IPS-18a (cell line): ENCODE data around the gene ERICH2.
"Not testable (repeated sequence)": the region's sequence is repeated elsewhere in the genome, so short reads cannot be mapped to it uniquely, and the experiment has no call there.

Source experiments
- H3K27ac ChIP-seq: one replicate; pipeline ENCODE4 v1.5.1; 2013; ENCODE audit warnings: low read length
- H3K27me3 ChIP-seq: one replicate; pipeline ENCODE4 v1.6.1; 2013; ENCODE audit warnings: mild to moderate bottlenecking, low read length; ENCODE audit not compliant: control insufficient read depth, insufficient read depth
- H3K36me3 ChIP-seq: one replicate; pipeline ENCODE4 v1.6.1; 2013; ENCODE audit warnings: low read depth, low read length; ENCODE audit not compliant: control insufficient read depth
- H3K4me1 ChIP-seq: one replicate; pipeline ENCODE4 v1.6.1; 2013; ENCODE audit warnings: low read depth, low read length; ENCODE audit not compliant: control insufficient read depth
- H3K4me3 ChIP-seq: one replicate; pipeline ENCODE4 v1.5.1; 2013; ENCODE audit warnings: low read length
- H3K9ac ChIP-seq: one replicate; pipeline ENCODE4 v1.6.1; 2013; ENCODE audit warnings: mild to moderate bottlenecking, low read length, moderate library complexity
- H3K9me3 ChIP-seq: one replicate; pipeline ENCODE4 v1.6.1; 2013; ENCODE audit warnings: low read depth, low read length; ENCODE audit not compliant: control insufficient read depth

The ERICH2 gene

DNA sequence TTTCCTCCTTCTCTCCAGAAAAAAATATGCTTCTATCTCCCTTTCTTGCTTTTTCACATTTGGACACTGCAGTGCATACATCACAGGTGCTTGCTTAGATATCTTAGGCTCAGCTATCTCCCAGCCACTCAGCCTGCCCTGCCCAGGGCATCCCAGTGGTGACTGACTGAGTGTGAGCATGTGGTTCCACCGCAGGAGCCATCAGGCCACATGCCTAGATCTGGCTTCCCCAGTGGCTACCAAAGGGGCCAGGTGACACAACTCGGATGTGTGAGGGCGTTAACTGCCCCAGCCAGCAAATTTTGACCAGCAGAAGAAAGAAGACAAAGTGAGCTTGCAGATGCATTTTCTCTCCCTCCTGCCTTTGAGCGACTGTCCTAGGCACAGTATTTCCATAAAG, 29.5 kb upstream of the ERICH2 start:
- Histone ChIP-seq H3K4me3 (no peak overlapping the region), H3K36me3 (no peaks in the 10 kb centered on the region), H3K4me1 (peaks cover 7% of the 10 kb centered on the region), H3K27ac (no peak overlapping the region), H3K9ac (no peak overlapping the region), H3K9me3 (no peaks in the 10 kb centered on the region), H3K27me3 (no peaks in the 10 kb centered on the region)

GRCh38 chr2:170742000-170742399, 28.2 kb upstream of the ERICH2 start:
- Histone ChIP-seq H3K4me1 (peaks cover 7% of the 10 kb centered on the region), H3K9ac (no peak overlapping the region), H3K36me3 (no peaks in the 10 kb centered on the region), H3K27ac (no peak overlapping the region), H3K9me3 (no peaks in the 10 kb centered on the region), H3K4me3 (no peak overlapping the region), H3K27me3 (no peaks in the 10 kb centered on the region)

DNA sequence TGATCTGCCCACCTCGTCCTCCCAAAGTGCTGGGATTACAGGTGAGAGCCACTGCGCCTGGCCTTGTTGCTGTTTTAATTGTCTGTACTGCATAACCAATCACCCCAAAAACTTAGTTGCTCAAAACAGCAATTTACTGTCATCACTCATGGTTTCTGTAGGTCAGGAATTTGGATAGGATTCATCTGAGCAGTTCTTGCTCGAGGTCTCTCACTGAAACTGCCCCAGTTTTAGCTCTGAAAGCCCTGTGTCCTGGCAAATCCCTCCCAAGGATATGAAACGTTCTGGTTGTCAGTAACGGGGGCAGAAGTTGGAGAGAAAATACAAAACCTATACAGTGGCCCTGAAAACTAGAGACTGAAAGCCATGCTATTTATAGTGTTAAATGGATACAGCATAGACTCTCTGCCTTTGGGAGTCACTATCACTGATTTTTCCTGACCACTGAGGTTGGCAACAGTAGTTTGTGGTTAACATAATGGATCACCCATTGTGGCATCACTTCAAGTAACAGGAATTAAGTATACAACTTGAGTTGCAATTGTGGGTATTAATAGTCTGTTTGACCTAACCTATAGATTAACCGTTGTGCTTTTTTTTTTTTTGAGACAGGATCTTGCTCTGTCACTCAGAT, 27.2 kb upstream of the ERICH2 start:
- no peaks in the 10 kb centered on the region for H3K27me3 ChIP-seq
- no peaks in the 10 kb centered on the region for H3K36me3 ChIP-seq
- peaks cover 7% of the 10 kb centered on the region for H3K4me1 ChIP-seq

GRCh38 chr2:170743530-170744239, 26.5 kb upstream of the ERICH2 start:
- no peaks in the 10 kb centered on the region for H3K9me3 ChIP-seq
- H3K36me3 ChIP-seq = no peaks in the 10 kb centered on the region
- no peak overlapping the region for H3K27ac ChIP-seq
- H3K4me3 ChIP-seq = no peak overlapping the region
- H3K9ac ChIP-seq = no peak overlapping the region
- no peaks in the 10 kb centered on the region for H3K27me3 ChIP-seq
- peaks cover 7% of the 10 kb centered on the region for H3K4me1 ChIP-seq

More for the DNA sequence above, 27.2 kb upstream of the ERICH2 start:
- no peak overlapping the region for H3K9ac ChIP-seq
- no peaks in the 10 kb centered on the region for H3K9me3 ChIP-seq
- no peak overlapping the region for H3K27ac ChIP-seq
- H3K4me3 ChIP-seq = no peak overlapping the region

- Histone ChIP-seq H3K9me3 (no peaks in the 10 kb centered on the region), H3K9ac (no peak overlapping the region), H3K4me3 (no peak overlapping the region), H3K36me3 (no peaks in the 10 kb centered on the region), H3K27ac (no peak overlapping the region), H3K27me3 (no peaks in the 10 kb centered on the region), H3K4me1 (peaks cover 7% of the 10 kb centered on the region)
Observed at GRCh38 chr2:170744248-170745002, 25.8 kb upstream of the ERICH2 start.

GRCh38 chr2:170745305-170745704, 24.9 kb upstream of the ERICH2 start:
- Histone ChIP-seq H3K9ac (no peak overlapping the region), H3K36me3 (no peaks in the 10 kb centered on the region), H3K9me3 (no peaks in the 10 kb centered on the region), H3K4me1 (peaks cover 7% of the 10 kb centered on the region), H3K4me3 (no peak overlapping the region), H3K27ac (no peak overlapping the region), H3K27me3 (no peaks in the 10 kb centered on the region)

GRCh38 chr2:170747921-170748320, 22.3 kb upstream of the ERICH2 start:
- Histone ChIP-seq H3K9me3 (no peaks in the 10 kb centered on the region), H3K27me3 (no peaks in the 10 kb centered on the region), H3K36me3 (no peaks in the 10 kb centered on the region), H3K27ac (no peak overlapping the region), H3K9ac (no peak overlapping the region), H3K4me1 (peaks cover 7% of the 10 kb centered on the region), H3K4me3 (no peak overlapping the region)

DNA sequence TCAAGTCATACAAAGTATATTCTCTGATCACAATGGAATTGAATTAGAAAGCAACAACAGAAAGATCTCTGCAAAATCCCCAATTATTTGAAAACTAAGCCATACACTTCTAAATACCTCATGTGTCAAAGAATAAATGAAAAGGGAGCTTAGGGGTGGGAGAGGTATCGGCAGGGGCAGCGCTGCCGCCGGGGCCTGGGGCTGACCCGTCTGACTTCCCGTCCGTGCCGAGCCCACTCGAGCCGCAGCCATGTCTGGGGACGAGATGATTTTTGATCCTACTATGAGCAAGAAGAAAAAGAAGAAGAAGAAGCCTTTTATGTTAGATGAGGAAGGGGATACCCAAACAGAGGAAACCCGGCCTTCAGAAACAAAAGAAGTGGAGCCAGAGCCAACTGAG, 18.6 kb upstream of the ERICH2 start:
- not testable (repeated sequence) for H3K36me3 ChIP-seq, H3K9me3 ChIP-seq, H3K27ac ChIP-seq, H3K4me1 ChIP-seq, H3K9ac ChIP-seq, H3K27me3 ChIP-seq, H3K4me3 ChIP-seq

- no peaks in the 10 kb centered on the region for H3K27me3 ChIP-seq
- H3K9ac ChIP-seq = no peak overlapping the region
- H3K4me1 ChIP-seq = peaks cover 14% of the 10 kb centered on the region
- H3K4me3 ChIP-seq = no peak overlapping the region
- no peaks in the 10 kb centered on the region for H3K9me3 ChIP-seq
- no peak overlapping the region for H3K27ac ChIP-seq
- H3K36me3 ChIP-seq = no peaks in the 10 kb centered on the region
Observed at GRCh38 chr2:170761572-170761971, 8.6 kb upstream of the ERICH2 start.

DNA sequence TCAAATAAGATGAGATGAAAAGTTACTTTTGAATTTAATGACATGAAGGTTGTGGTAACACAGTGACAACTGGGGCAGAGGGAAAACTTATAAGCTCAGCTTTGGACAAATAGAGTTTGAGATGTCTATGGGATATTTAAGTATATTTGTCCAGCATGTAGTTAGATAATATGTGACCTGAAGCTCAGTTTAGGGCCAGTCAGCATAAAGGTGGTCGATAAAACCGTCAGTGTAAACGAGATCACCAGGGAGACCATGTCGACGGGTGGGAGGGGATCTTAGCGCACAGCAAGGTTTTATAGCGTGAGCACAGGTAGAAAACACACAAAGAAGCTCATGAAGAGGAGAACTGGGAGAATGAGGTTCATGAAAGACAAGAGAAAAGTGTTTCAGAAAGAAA, 7.4 kb upstream of the ERICH2 start:
- Histone ChIP-seq H3K27ac (no peak overlapping the region), H3K4me3 (no peak overlapping the region), H3K4me1 (peaks cover 18% of the 10 kb centered on the region), H3K9me3 (no peaks in the 10 kb centered on the region), H3K27me3 (no peaks in the 10 kb centered on the region), H3K36me3 (no peaks in the 10 kb centered on the region), H3K9ac (no peak overlapping the region)

GRCh38 chr2:170763232-170763631, 6.9 kb upstream of the ERICH2 start:
- no peak overlapping the region for H3K9ac ChIP-seq
- no peaks in the 10 kb centered on the region for H3K36me3 ChIP-seq
- H3K4me3 ChIP-seq = no peak overlapping the region

More at GRCh38 chr2:170763232-170763631, 6.9 kb upstream of the ERICH2 start:
- no peaks in the 10 kb centered on the region for H3K27me3 ChIP-seq
- H3K4me1 ChIP-seq = peaks cover 18% of the 10 kb centered on the region
- H3K9me3 ChIP-seq = no peaks in the 10 kb centered on the region
- no peak overlapping the region for H3K27ac ChIP-seq
